ENCODE measurements around the gene GORAB.

The GORAB gene

GRCh38 chr1:170558731-170559130 lies 26.8 kb downstream of the GORAB start:
- no peaks in the 10 kb centered on the region for H3F3A ChIP-seq (ENCODE audit: control insufficient read depth, insufficient read depth)
- TF ChIP-seq, protein P1, sequence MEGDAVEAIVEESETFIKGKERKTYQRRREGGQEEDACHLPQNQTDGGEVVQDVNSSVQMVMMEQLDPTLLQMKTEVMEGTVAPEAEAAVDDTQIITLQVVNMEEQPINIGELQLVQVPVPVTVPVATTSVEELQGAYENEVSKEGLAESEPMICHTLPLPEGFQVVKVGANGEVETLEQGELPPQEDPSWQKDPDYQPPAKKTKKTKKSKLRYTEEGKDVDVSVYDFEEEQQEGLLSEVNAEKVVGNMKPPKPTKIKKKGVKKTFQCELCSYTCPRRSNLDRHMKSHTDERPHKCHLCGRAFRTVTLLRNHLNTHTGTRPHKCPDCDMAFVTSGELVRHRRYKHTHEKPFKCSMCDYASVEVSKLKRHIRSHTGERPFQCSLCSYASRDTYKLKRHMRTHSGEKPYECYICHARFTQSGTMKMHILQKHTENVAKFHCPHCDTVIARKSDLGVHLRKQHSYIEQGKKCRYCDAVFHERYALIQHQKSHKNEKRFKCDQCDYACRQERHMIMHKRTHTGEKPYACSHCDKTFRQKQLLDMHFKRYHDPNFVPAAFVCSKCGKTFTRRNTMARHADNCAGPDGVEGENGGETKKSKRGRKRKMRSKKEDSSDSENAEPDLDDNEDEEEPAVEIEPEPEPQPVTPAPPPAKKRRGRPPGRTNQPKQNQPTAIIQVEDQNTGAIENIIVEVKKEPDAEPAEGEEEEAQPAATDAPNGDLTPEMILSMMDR (IDR thresholded peaks at IDR 0.05; ENCODE audit: low read depth, low read length, poor library complexity, severe bottlenecking) = no peak
- TF ChIP-seq EZH2phosphoT487 (IDR thresholded peaks at IDR 0.05; ENCODE audit: borderline replicate concordance, low read length) = no peak
- H3K36me3 ChIP-seq (ENCODE audit: control insufficient read depth, low read length) = no peaks in the 10 kb centered on the region; the same call in 1 of the 2 replicates

GRCh38 chr1:170559166-170559565 lies 27.2 kb downstream of the GORAB start:
- H3K9me2 ChIP-seq (replicated peaks; ENCODE audit: control insufficient read depth, low read length) = no peaks in the 10 kb centered on the region
- no peak overlapping the region for H3K4me3 ChIP-seq (ENCODE audit: low read length)
- H4K20me1 ChIP-seq (ENCODE audit: control insufficient read depth, insufficient read depth, low read depth, low read length) = no peaks in the 10 kb centered on the region
- no peaks in the 10 kb centered on the region for H3K9me3 ChIP-seq (ENCODE audit: control insufficient read depth, insufficient read depth, low read length)
- H3K36me3 ChIP-seq (ENCODE audit: control insufficient read depth, low read length) = no peaks in the 10 kb centered on the region
- H3K4me2 ChIP-seq (ENCODE audit: low read length) = no peak overlapping the region
- no peak for TF ChIP-seq EZH2phosphoT487 (IDR thresholded peaks at IDR 0.05; ENCODE audit: borderline replicate concordance, low read length)
- TF ChIP-seq, protein P1 (IDR thresholded peaks at IDR 0.05; ENCODE audit: low read depth, low read length, poor library complexity, severe bottlenecking) = no peak
- H3K27ac ChIP-seq (ENCODE audit: low read depth, low read length) = no peak overlapping the region
- no peaks in the 10 kb centered on the region for H3F3A ChIP-seq (ENCODE audit: control insufficient read depth, insufficient read depth)
- no peaks in the 10 kb centered on the region for H3K79me2 ChIP-seq (ENCODE audit: control insufficient read depth, low read length)
- H3K27me3 ChIP-seq (ENCODE audit: control insufficient read depth, low read length) = no peaks in the 10 kb centered on the region
- H3K4me1 ChIP-seq (ENCODE audit: control insufficient read depth, low read length) = no peaks in the 10 kb centered on the region

More at GRCh38 chr1:170558731-170559130, 26.8 kb downstream of the GORAB start:
- Histone ChIP-seq H3K9me3 (ENCODE audit: control insufficient read depth, insufficient read depth, low read length) (no peaks in the 10 kb centered on the region), H3K79me2 (ENCODE audit: control insufficient read depth, low read length) (no peaks in the 10 kb centered on the region), H3K4me3 (ENCODE audit: low read length) (no peak overlapping the region), H3K27ac (ENCODE audit: low read depth, low read length) (no peak overlapping the region), H3K27me3 (ENCODE audit: control insufficient read depth, low read length) (no peaks in the 10 kb centered on the region), H3K9me2 (replicated peaks; ENCODE audit: control insufficient read depth, low read length) (no peaks in the 10 kb centered on the region), H3K4me1 (ENCODE audit: control insufficient read depth, low read length) (no peaks in the 10 kb centered on the region), H4K20me1 (ENCODE audit: control insufficient read depth, insufficient read depth, low read depth, low read length) (no peaks in the 10 kb centered on the region), H3K4me2 (ENCODE audit: low read length) (no peak overlapping the region)

- H3K9me2 ChIP-seq (replicated peaks; ENCODE audit: control insufficient read depth, low read length) = no peaks in the 10 kb centered on the region
- no peaks in the 10 kb centered on the region for H3K9me3 ChIP-seq (ENCODE audit: control insufficient read depth, insufficient read depth, low read length)
- no peak overlapping the region for H3K4me3 ChIP-seq (ENCODE audit: low read length)
- no peaks in the 10 kb centered on the region for H3K4me1 ChIP-seq (ENCODE audit: control insufficient read depth, low read length)
- no peaks in the 10 kb centered on the region for H3K36me3 ChIP-seq (ENCODE audit: control insufficient read depth, low read length)
- no peak overlapping the region for H3K27ac ChIP-seq (ENCODE audit: low read depth, low read length)
- no peaks in the 10 kb centered on the region for H3F3A ChIP-seq (ENCODE audit: control insufficient read depth, insufficient read depth)
- no peaks in the 10 kb centered on the region for H3K79me2 ChIP-seq (ENCODE audit: control insufficient read depth, low read length)
- H4K20me1 ChIP-seq (ENCODE audit: control insufficient read depth, insufficient read depth, low read depth, low read length) = no peaks in the 10 kb centered on the region
- H3K4me2 ChIP-seq (ENCODE audit: low read length) = no peak overlapping the region
- no peak for TF ChIP-seq EZH2phosphoT487 (IDR thresholded peaks at IDR 0.05; ENCODE audit: borderline replicate concordance, low read length)
- TF ChIP-seq, protein P1 (IDR thresholded peaks at IDR 0.05; ENCODE audit: low read depth, low read length, poor library complexity, severe bottlenecking) = no peak
- no peaks in the 10 kb centered on the region for H3K27me3 ChIP-seq (ENCODE audit: control insufficient read depth, low read length)
These were observed 28.8 kb downstream of the GORAB start for GRCh38 chr1:170560681-170561285.
